BJ (cell line): ENCODE results near the gene CYP4F2. TPM values are rescaled to one million over a fixed set of nuclear protein-coding genes. Genes with fewer than 3 reads are reported as not detected.

Source experiments
- CTCF ChIA-PET: fragments of 350-600 bp; formaldehyde crosslinking; extraction: SDS; loops from one replicate; lab custom pipeline; 2021; ENCODE audit warnings: antibody characterized with exemption, inconsistent platforms; lab: Yijun Ruan, JAX
- POLR2A ChIA-PET: fragments of 300-600 bp; sonication (Branson Sonifier 250); formaldehyde crosslinking; extraction: SDS; loops from one replicate; lab custom pipeline; 2021; ENCODE audit warnings: antibody characterized with exemption; lab: Charles Lee
- DNase-seq: peaks from one replicate; pipeline ENCODE4 v3.0.0-alpha.2; 2011; ENCODE audit warnings: low read depth
- H3K27me3 ChIP-seq: 2 replicates; pipeline ENCODE4 v1.6.0; 2011; ENCODE audit warnings: low read length; ENCODE audit not compliant: control insufficient read depth, insufficient read depth
- H3K36me3 ChIP-seq: 2 replicates; pipeline ENCODE4 v1.5.1; 2011; ENCODE audit warnings: low read length; ENCODE audit not compliant: control insufficient read depth, insufficient read depth
- H3K4me3 ChIP-seq: 2 replicates; pipeline ENCODE4 v1.5.1; 2011; ENCODE audit warnings: low read depth, mild to moderate bottlenecking, control low read depth, low read length
- CTCF ChIP-seq: IDR thresholded peaks from 2 replicates; pipeline ENCODE4 v1.5.1; 2011; ENCODE audit warnings: low read depth, mild to moderate bottlenecking, control low read depth, inconsistent platforms, low read length, moderate library complexity; ENCODE audit not compliant: insufficient read depth
- polyA plus RNA-seq: library from polyadenylated mRNA; depleted of rRNA; stranded (reverse); fragments of >200 nt; gene quantifications from 2 replicates; pipeline ENCODE4 v1.2.3, GENCODE V29; 2011; rRNA removed
- small RNA-seq: library from RNA; depleted of rRNA; stranded (forward); fragments of <200 nt; gene quantifications from one replicate; pipeline ENCODE3, GENCODE V24; 2012; ENCODE audit warnings: low replicate concordance, low read depth; ENCODE audit not compliant: insufficient read length

CYP4F2 gene
- polyA plus RNA-seq, 1 experiment, result not detected

- CTCF ChIA-PET, result no interaction called here
- DNase-seq, result no peak
- POLR2A ChIA-PET, result no interaction called here
- no peak for TF ChIP-seq CTCF
- H3K4me3 ChIP-seq, result no peak overlapping the region
- H3K27me3 ChIP-seq, result no peaks in the 10 kb centered on the region
- H3K36me3 ChIP-seq, result no peaks in the 10 kb centered on the region
Measured at GRCh38 chr19:15828121-15828610, 69.7 kb downstream of the CYP4F2 start.

Small RNAs within 50 kb of the gene (small RNA-seq; reads per million reads assigned to genes)
- gene CYP4F36P, result not detected

Other genes starting within 250 kb of the CYP4F2 start
- not detected in 2 replicates for gene CYP4F12, start 225.0 kb downstream of the CYP4F2 start, polyA plus RNA-seq
- not detected in 2 replicates for gene OR10H2, start 170.1 kb downstream of the CYP4F2 start, polyA plus RNA-seq
- not detected in 2 replicates for gene OR10H3, start 160.1 kb downstream of the CYP4F2 start, polyA plus RNA-seq
- gene OR10H5, start 110.4 kb downstream of the CYP4F2 start, polyA plus RNA-seq, result not detected in 2 replicates
- not detected in 2 replicates for gene OR10H1, start 82.4 kb downstream of the CYP4F2 start, polyA plus RNA-seq
- not detected in 2 replicates for gene CYP4F11, start 36.5 kb upstream of the CYP4F2 start, polyA plus RNA-seq
- gene OR10H4, start 50.9 kb upstream of the CYP4F2 start, polyA plus RNA-seq, result not detected in 2 replicates
- 942 and 1,247 TPM in 2 replicates for gene TPM4, start 178.4 kb upstream of the CYP4F2 start, polyA plus RNA-seq
- gene RAB8A, start 213.8 kb upstream of the CYP4F2 start, polyA plus RNA-seq, result 78.6 and 106 TPM in 2 replicates
- gene HSH2D, start 245.6 kb upstream of the CYP4F2 start, polyA plus RNA-seq, result not detected in 2 replicates